Right lobe of liver (tissue), 4 donors: Measurements from ENCODE around the gene CTNND2.

Experiments
- CTCF ChIP-seq, 4 donors: fragments of 200-600 bp in 3 of 4; fragments of 450-650 bp in 1 of 4; IDR thresholded peaks; one replicate each; pipeline versions ENCODE4 v1.5.1 to v1.8.0; 2016 to 2022; ENCODE audit warnings: antibody characterized with exemption in 4 of 4, mild to moderate bottlenecking in 2 of 4
- POLR2A ChIP-seq: fragments of 450-650 bp; IDR thresholded peaks from one replicate; pipeline ENCODE4 v1.6.1; 2017; ENCODE audit warnings: antibody characterized with exemption, mild to moderate bottlenecking
- donor health status: DM: no; HTN: no; CAD: no.
- donor health status: DM: no; HTN: no; CAD: no.
- donor health status: DM: no; HTN: yes; CAD: no.

DNA sequence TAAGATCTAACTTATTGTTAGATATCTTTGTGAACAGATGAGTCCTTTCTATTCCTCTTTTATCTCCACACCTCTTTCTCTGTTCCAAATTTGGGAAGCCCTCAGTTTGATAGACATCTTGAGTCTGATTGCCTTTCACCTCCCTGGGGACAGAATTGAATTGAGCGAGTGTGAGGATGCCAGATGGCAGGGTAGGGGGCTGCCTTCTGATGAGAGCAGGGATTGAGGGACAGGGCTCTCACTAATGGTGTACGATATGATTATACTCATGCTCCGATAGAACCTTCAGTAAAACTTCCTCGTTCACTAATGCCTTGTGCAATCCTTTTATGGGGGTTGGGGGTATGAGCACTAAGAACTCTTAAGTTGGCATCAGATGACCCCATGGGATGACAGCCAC is 971.1 kb downstream of the CTNND2 start:
- TF ChIP-seq CTCF (IDR thresholded peaks at IDR 0.05) (no peak), POLR2A (no peak)
